Measurements from ENCODE around the gene ZSWIM8. TPM values are rescaled to one million over a fixed set of nuclear protein-coding genes. Genes with fewer than 3 reads are reported as not detected.

The ZSWIM8 gene
- total RNA-seq, 1 donor, result 76.7 TPM

DNA sequence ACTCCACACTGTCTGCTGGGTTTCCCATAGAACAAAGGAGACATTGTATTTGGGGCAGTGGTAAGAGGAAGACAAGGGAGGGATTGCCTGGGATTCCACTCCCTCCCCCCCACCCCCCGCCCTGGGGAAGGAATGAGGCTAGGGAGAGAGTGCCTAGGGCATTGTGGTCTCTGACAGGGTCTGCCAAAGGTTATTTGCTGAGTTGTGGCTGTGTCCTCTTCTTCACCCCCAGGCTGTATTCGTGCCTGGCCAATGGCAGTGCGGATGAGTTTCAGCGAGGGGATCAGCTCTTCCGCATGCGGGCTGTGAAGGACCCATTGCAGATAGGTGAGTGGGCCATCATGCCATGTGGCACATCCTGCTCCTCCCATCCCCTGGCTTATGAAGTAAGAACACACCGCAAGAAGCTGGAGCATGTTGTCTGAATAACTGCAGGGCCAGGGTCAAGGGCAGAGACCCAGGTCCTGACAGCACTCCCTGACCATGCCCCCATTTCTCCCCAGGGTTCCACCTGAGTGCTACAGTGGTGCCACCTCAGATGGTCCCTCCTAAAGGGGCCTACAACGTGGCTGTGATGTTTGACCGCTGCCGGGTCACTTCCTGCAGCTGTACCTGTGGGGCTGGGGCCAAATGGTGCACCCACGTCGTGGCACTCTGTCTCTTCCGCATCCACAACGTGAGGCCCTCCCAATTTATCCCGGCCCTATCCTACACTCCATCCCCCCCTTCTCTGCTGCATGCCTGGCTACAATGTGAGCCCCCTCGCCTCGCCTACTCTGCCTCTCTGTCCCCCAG lies 3.7 kb downstream of the ZSWIM8 start:
- Histone ChIP-seq H3K4me2 (ENCODE audit: insufficient read depth, low read length) (no peak overlapping the region), H4K20me1 (ENCODE audit: insufficient read depth, low read length) (peaks cover 34% of the 10 kb centered on the region), H3K4me1 (ENCODE audit: insufficient read depth, low read length) (peaks cover 13% of the 10 kb centered on the region), H3K79me2 (ENCODE audit: insufficient read depth, low read length) (peaks cover 51% of the 10 kb centered on the region), H2AFZ (ENCODE audit: low read length) (no peak overlapping the region), H3K27me3 (ENCODE audit: insufficient read depth, low read length) (no peaks in the 10 kb centered on the region), H3K36me3 (ENCODE audit: insufficient read depth, low read length) (peaks cover 50% of the 10 kb centered on the region), H3K9me3 (ENCODE audit: low read depth, low read length) (no peaks in the 10 kb centered on the region), H3K4me3 (ENCODE audit: insufficient read depth, low read length) (no peak overlapping the region), H3K27ac (ENCODE audit: low read depth, low read length) (no peak overlapping the region)
- DNase-seq (ENCODE audit: insufficient read length, low spot score, missing footprints), result peak; percentile 70
- TF ChIP-seq, protein P1, sequence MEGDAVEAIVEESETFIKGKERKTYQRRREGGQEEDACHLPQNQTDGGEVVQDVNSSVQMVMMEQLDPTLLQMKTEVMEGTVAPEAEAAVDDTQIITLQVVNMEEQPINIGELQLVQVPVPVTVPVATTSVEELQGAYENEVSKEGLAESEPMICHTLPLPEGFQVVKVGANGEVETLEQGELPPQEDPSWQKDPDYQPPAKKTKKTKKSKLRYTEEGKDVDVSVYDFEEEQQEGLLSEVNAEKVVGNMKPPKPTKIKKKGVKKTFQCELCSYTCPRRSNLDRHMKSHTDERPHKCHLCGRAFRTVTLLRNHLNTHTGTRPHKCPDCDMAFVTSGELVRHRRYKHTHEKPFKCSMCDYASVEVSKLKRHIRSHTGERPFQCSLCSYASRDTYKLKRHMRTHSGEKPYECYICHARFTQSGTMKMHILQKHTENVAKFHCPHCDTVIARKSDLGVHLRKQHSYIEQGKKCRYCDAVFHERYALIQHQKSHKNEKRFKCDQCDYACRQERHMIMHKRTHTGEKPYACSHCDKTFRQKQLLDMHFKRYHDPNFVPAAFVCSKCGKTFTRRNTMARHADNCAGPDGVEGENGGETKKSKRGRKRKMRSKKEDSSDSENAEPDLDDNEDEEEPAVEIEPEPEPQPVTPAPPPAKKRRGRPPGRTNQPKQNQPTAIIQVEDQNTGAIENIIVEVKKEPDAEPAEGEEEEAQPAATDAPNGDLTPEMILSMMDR (IDR thresholded peaks at IDR 0.05; ENCODE audit: extremely low read depth, low read depth, low read length), result no peak

DNA sequence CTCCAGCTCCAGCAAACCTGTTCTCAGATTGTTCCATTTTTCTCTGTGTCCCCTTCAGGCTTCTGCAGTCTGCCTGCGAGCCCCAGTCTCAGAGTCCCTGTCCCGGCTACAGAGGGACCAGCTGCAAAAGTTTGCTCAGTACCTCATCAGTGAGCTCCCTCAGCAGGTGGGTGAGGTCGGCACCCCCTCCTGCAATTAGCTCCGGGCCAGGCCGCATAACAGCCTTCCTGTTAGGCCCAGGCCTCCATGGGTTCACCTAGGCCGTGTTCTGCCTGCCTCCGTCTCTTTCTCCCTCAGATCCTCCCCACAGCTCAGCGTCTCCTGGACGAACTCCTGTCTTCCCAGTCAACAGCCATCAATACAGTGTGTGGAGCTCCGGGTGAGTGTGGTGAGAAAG lies 4.3 kb downstream of the ZSWIM8 start:
- H3K27ac ChIP-seq (ENCODE audit: low read depth, low read length), result no peak overlapping the region
- DNase-seq (ENCODE audit: insufficient read length, low spot score, missing footprints), result peak; percentile 68
- H3K4me3 ChIP-seq (ENCODE audit: insufficient read depth, low read length), result no peak overlapping the region
- H3K9me3 ChIP-seq (ENCODE audit: low read depth, low read length), result no peaks in the 10 kb centered on the region
- H3K36me3 ChIP-seq (ENCODE audit: insufficient read depth, low read length), result peaks cover 56% of the 10 kb centered on the region
- peaks cover 34% of the 10 kb centered on the region for H4K20me1 ChIP-seq (ENCODE audit: insufficient read depth, low read length)
- H3K4me2 ChIP-seq (ENCODE audit: insufficient read depth, low read length), result no peak overlapping the region
- TF ChIP-seq, protein P1 (IDR thresholded peaks at IDR 0.05; ENCODE audit: extremely low read depth, low read depth, low read length), result no peak
- no peak overlapping the region for H2AFZ ChIP-seq (ENCODE audit: low read length)
- H3K4me1 ChIP-seq (ENCODE audit: insufficient read depth, low read length), result peaks cover 12% of the 10 kb centered on the region
- peaks cover 50% of the 10 kb centered on the region for H3K79me2 ChIP-seq (ENCODE audit: insufficient read depth, low read length)
- H3K27me3 ChIP-seq (ENCODE audit: insufficient read depth, low read length), result no peaks in the 10 kb centered on the region

DNA sequence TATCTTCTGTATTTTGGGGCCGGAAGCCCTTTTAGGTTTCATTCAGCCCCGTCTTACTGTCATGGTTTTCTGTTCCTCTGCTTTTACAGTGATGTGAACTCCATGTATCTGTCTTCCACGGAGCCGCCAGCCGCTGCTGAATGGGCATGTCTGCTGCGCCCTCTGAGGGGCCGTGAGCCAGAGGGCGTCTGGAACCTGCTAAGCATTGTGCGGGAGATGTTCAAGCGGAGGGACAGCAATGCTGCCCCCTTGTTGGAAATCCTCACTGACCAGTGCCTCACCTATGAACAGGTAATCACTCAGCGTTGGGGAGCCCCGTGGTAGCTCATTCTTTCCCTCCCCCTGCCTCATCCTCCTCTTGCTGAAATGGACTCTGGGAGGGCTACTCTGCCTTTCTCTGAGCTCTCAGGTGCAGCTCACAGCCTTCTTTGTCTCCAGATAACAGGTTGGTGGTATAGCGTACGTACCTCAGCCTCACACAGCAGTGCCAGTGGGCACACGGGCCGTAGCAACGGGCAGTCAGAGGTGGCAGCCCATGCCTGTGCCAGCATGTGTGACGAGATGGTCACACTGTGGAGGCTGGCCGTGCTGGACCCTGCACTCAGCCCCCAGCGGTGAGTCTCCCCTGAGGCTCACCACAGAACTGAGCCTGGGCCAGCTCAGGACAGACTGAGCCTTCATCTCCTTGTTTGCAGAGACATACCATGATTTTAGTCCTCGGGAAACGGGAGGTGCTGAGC lies 5.7 kb downstream of the ZSWIM8 start:
- no peak overlapping the region for H2AFZ ChIP-seq (ENCODE audit: low read length)
- H3K4me3 ChIP-seq (ENCODE audit: insufficient read depth, low read length), result no peak overlapping the region
- peaks cover 45% of the 10 kb centered on the region for H3K79me2 ChIP-seq (ENCODE audit: insufficient read depth, low read length)
- no peaks in the 10 kb centered on the region for H3K9me3 ChIP-seq (ENCODE audit: low read depth, low read length)
- no peaks in the 10 kb centered on the region for H3K27me3 ChIP-seq (ENCODE audit: insufficient read depth, low read length)
- no peak overlapping the region for H3K27ac ChIP-seq (ENCODE audit: low read depth, low read length)
- peaks cover 68% of the 10 kb centered on the region for H3K36me3 ChIP-seq (ENCODE audit: insufficient read depth, low read length)
- TF ChIP-seq, protein P1 (IDR thresholded peaks at IDR 0.05; ENCODE audit: extremely low read depth, low read depth, low read length), result no peak
- H3K4me2 ChIP-seq (ENCODE audit: insufficient read depth, low read length), result no peak overlapping the region
- H4K20me1 ChIP-seq (ENCODE audit: insufficient read depth, low read length), result peaks cover 31% of the 10 kb centered on the region
- H3K4me1 ChIP-seq (ENCODE audit: insufficient read depth, low read length), result peaks cover 8% of the 10 kb centered on the region
- peak; percentile 52 for DNase-seq (ENCODE audit: insufficient read length, low spot score, missing footprints)

DNA sequence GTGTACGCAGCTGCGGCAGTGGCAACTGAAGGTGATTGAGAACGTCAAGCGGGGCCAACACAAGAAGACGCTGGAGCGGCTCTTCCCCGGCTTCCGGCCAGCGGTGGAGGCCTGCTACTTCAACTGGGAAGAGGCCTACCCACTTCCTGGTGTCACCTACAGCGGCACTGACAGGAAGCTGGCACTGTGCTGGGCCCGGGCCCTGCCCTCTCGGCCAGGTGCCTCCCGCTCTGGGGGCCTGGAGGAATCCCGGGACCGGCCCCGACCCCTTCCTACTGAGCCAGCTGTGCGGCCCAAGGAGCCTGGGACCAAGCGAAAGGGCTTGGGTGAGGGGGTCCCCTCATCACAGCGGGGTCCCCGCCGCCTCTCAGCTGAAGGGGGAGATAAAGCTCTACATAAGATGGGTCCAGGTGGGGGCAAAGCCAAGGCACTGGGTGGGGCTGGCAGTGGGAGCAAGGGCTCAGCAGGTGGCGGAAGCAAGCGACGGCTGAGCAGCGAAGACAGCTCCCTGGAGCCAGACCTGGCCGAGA lies 6.5 kb downstream of the ZSWIM8 start:
- Histone ChIP-seq H3K4me2 (ENCODE audit: insufficient read depth, low read length) (no peak overlapping the region), H3K36me3 (ENCODE audit: insufficient read depth, low read length) (peaks cover 76% of the 10 kb centered on the region), H3K79me2 (ENCODE audit: insufficient read depth, low read length) (peaks cover 37% of the 10 kb centered on the region), H3K4me1 (ENCODE audit: insufficient read depth, low read length) (peaks cover 4% of the 10 kb centered on the region), H3K27ac (ENCODE audit: low read depth, low read length) (no peak overlapping the region), H3K27me3 (ENCODE audit: insufficient read depth, low read length) (no peaks in the 10 kb centered on the region), H4K20me1 (ENCODE audit: insufficient read depth, low read length) (peaks cover 24% of the 10 kb centered on the region), H3K4me3 (ENCODE audit: insufficient read depth, low read length) (no peak overlapping the region), H3K9me3 (ENCODE audit: low read depth, low read length) (no peaks in the 10 kb centered on the region), H2AFZ (ENCODE audit: low read length) (no peak overlapping the region)
- peak; percentile 42 for DNase-seq (ENCODE audit: insufficient read length, low spot score, missing footprints)
- TF ChIP-seq, protein P1 (IDR thresholded peaks at IDR 0.05; ENCODE audit: extremely low read depth, low read depth, low read length), result no peak
